ENCODE results near the gene CTIF. TPM values are rescaled to one million over a fixed set of nuclear protein-coding genes. Genes with fewer than 3 reads are reported as not detected.

Gene CTIF
- polyA plus RNA-seq, 1 of the 3 experiments (the other 2 are of a cell fraction): 47.2 TPM

DNA sequence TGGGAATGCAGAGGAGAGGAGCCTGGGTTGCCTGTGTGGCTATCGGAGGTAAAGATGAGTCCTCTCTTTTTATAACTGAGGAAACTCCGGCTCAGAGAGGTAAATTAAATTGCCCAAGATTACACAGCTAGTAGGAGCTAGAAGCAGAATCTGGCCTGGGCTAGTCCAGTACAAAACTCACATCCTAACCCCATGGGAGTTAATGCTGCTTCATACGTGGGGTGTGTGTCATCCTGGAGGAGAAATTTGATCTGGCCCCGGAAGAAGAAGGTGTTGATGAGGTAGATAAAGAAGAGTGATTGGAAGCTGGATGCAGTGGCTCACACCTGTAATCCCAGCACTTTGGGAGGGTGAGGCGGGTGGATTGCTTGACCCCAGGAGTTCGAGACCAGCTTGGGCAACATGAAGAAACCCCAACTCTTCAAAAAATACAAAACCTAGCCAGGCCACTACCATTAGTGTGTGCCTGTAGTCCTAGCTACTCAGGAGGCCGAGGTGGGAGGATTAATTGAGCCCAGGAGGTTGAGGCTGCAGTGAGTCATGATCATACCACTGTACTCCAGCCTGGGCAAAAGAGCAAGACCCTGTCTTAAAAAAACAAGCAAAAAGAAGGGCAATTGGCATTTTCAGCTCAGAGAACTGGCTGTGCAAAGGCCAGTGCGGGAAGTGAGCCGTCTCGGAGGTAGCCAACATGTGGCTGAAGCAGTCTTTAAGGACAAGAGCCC, 33.7 kb downstream of the CTIF start:
- Histone ChIP-seq H2AFZ (ENCODE audit: low read depth) (no peak overlapping the region), H3K9ac (no peak overlapping the region), H3K27me3 (ENCODE audit: insufficient read depth) (no peaks in the 10 kb centered on the region), H3K4me2 (no peak overlapping the region), H4K20me1 (ENCODE audit: insufficient read depth) (peaks cover 70% of the 10 kb centered on the region), H3K79me2 (ENCODE audit: insufficient read depth) (peaks cover 98% of the 10 kb centered on the region), H3K27ac (ENCODE audit: low read depth in 2 of 2, low read length in 1 of 2) (no peak overlapping the region), H3K4me3 (ENCODE audit: low read depth in 2 of 2, low read length in 1 of 2) (no peak overlapping the region), H3K4me1 (ENCODE audit: control insufficient read depth in 1 of 2, insufficient read depth in 2 of 2, low read depth in 1 of 2, low read length in 1 of 2) (peaks cover 0 to 42% of the 10 kb centered on the region in 2 experiments; a peak in 1 of 4 replicates), H3K9me3 (no peaks in the 10 kb centered on the region), H3K36me3 (replicated peaks in 1 of 2; ENCODE audit: control insufficient read depth in 1 of 2, insufficient read depth in 2 of 2, low read length in 1 of 2) (peaks cover 0 to 17% of the 10 kb centered on the region in 2 experiments), H3F3A (replicated peaks; ENCODE audit: insufficient read depth) (no peaks in the 10 kb centered on the region), H3K9me2 (no peaks in the 10 kb centered on the region)
- no peak for DNase-seq
- POLR2A ChIA-PET: no interaction called here
- CTCF ChIA-PET: interaction anchor here (0.5 to 1.3 kb wide), 4 partner anchors 12 to 374 kb away, joined by 3 to 4 read pairs (median 3); no protein-coding TSS in a partner anchor
- 84% methylated on average over 10 of the region's 10 CpGs for WGBS (ENCODE audit: low lambda C conversion rate)
- TF ChIP-seq, protein P1, sequence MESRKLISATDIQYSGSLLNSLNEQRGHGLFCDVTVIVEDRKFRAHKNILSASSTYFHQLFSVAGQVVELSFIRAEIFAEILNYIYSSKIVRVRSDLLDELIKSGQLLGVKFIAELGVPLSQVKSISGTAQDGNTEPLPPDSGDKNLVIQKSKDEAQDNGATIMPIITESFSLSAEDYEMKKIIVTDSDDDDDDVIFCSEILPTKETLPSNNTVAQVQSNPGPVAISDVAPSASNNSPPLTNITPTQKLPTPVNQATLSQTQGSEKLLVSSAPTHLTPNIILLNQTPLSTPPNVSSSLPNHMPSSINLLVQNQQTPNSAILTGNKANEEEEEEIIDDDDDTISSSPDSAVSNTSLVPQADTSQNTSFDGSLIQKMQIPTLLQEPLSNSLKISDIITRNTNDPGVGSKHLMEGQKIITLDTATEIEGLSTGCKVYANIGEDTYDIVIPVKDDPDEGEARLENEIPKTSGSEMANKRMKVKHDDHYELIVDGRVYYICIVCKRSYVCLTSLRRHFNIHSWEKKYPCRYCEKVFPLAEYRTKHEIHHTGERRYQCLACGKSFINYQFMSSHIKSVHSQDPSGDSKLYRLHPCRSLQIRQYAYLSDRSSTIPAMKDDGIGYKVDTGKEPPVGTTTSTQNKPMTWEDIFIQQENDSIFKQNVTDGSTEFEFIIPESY (IDR thresholded peaks at IDR 0.05; ENCODE audit: borderline replicate concordance, low read depth): no peak
- TF ChIP-seq ELF1 (IDR thresholded peaks at IDR 0.05): no peak
- TF ChIP-seq RFX5 (IDR thresholded peaks at IDR 0.05; ENCODE audit: low read length): no peak
- TF ChIP-seq SMC3 (IDR thresholded peaks at IDR 0.05; ENCODE audit: low read depth, low read length): no peak
- TF ChIP-seq, protein P2, sequence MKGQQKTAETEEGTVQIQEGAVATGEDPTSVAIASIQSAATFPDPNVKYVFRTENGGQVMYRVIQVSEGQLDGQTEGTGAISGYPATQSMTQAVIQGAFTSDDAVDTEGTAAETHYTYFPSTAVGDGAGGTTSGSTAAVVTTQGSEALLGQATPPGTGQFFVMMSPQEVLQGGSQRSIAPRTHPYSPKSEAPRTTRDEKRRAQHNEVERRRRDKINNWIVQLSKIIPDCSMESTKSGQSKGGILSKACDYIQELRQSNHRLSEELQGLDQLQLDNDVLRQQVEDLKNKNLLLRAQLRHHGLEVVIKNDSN (IDR thresholded peaks at IDR 0.05; ENCODE audit: borderline replicate concordance, low read depth): no peak
- TF ChIP-seq POLR2AphosphoS5 (IDR thresholded peaks at IDR 0.05; ENCODE audit: low read depth, low read length): no peak
- no peak for TF ChIP-seq MEF2A (IDR thresholded peaks at IDR 0.05; ENCODE audit: borderline replicate concordance, low read depth)
- no peak for TF ChIP-seq YY1 (IDR thresholded peaks at IDR 0.05; ENCODE audit: low read depth)
- no peak for TF ChIP-seq RXRA (IDR thresholded peaks at IDR 0.05; ENCODE audit: borderline replicate concordance, low read depth)
- TF ChIP-seq FOXJ3 (CRISPR knock-in tag; IDR thresholded peaks at IDR 0.05): no peak
- TF ChIP-seq EP300 (IDR thresholded peaks at IDR 0.05; ENCODE audit: borderline replicate concordance in 1 of 2, low read depth in 1 of 2, low read length in 1 of 2): no peak
- TF ChIP-seq GABPA (IDR thresholded peaks at IDR 0.05; ENCODE audit: low read depth): no peak

DNA sequence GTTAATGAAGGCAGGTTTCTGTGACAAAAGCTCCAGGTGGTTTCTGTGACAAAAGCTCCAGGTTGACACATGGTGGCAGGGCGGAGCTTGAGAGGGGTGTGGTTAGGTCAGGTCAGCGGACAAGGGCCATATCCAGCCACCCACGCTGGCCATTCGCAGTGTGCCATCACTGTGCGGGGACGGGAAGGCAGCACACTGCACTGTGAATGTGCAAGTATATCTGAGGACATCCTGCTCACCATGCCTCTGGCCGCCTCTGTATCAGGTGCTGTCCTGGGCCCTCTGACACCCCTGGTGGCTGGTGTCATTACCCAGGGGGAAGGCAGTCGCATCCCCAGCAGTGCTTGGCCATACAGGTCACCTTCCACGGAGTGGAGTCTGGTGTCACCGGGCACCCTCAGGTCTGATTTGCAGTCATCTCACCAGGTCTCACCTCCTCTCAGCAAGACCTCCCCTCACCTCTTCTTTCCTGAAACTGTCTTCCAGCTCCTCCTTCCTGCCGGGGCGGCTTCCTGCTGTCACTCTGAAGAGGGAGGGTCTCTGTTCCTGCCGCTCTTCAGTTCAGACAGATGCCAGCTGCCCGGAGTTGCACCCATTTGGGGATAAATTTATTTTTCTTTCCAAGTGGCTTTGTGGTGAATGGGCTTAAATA, 34.9 kb downstream of the CTIF start:
- 0 out of 2 replicates have a peak, but pooled peaks cover 7% of the 10 kb centered on the region for H3K9me3 ChIP-seq
- H3K4me2 ChIP-seq: no peak overlapping the region
- H3K79me2 ChIP-seq (ENCODE audit: insufficient read depth): peaks cover 100% of the 10 kb centered on the region
- no peak for DNase-seq
- peaks cover 0 to 25% of the 10 kb centered on the region in 2 experiments for H3K36me3 ChIP-seq (replicated peaks in 1 of 2; ENCODE audit: control insufficient read depth in 1 of 2, insufficient read depth in 2 of 2, low read length in 1 of 2)
- POLR2A ChIA-PET: no interaction called here
- CTCF ChIA-PET: interaction anchor here (1.1 to 1.3 kb wide), 6 partner anchors 11 to 91 kb away, joined by 3 to 5 read pairs (median 4); no protein-coding TSS in a partner anchor
- H3K9me2 ChIP-seq: no peaks in the 10 kb centered on the region
- peaks cover 0 to 42% of the 10 kb centered on the region in 2 experiments; a peak in 1 of 4 replicates for H3K4me1 ChIP-seq (ENCODE audit: control insufficient read depth in 1 of 2, insufficient read depth in 2 of 2, low read depth in 1 of 2, low read length in 1 of 2)
- H3K4me3 ChIP-seq (ENCODE audit: low read depth in 2 of 2, low read length in 1 of 2): no peak overlapping the region
- no peaks in the 10 kb centered on the region for H3K27me3 ChIP-seq (ENCODE audit: insufficient read depth)
- TF ChIP-seq TEAD4 (IDR thresholded peaks at IDR 0.05; ENCODE audit: borderline replicate concordance, insufficient read depth) (no peak), POLR2AphosphoS5 (IDR thresholded peaks at IDR 0.05; ENCODE audit: low read depth, low read length) (no peak), RXRA (IDR thresholded peaks at IDR 0.05; ENCODE audit: borderline replicate concordance, low read depth) (no peak), GABPA (IDR thresholded peaks at IDR 0.05; ENCODE audit: low read depth) (no peak), TCF12 (IDR thresholded peaks at IDR 0.05) (no peak)
- no peaks in the 10 kb centered on the region for H3F3A ChIP-seq (replicated peaks; ENCODE audit: insufficient read depth)
- no peak overlapping the region for H3K9ac ChIP-seq
- H4K20me1 ChIP-seq (ENCODE audit: insufficient read depth): peaks cover 70% of the 10 kb centered on the region
- no peak overlapping the region for H2AFZ ChIP-seq (ENCODE audit: low read depth)
- H3K27ac ChIP-seq (ENCODE audit: low read depth in 2 of 2, low read length in 1 of 2): no peak overlapping the region
- 94% methylated on average over 9 of the region's 14 CpGs for WGBS (ENCODE audit: low lambda C conversion rate)

All from SK-N-SH (cell line).